ENCODE data around the gene TMEM63C. TPM values are rescaled to one million over a fixed set of nuclear protein-coding genes. Genes with fewer than 3 reads are reported as not detected.

TMEM63C gene
- total RNA-seq, 1 donor from 2014 or later = 27.0 TPM

DNA sequence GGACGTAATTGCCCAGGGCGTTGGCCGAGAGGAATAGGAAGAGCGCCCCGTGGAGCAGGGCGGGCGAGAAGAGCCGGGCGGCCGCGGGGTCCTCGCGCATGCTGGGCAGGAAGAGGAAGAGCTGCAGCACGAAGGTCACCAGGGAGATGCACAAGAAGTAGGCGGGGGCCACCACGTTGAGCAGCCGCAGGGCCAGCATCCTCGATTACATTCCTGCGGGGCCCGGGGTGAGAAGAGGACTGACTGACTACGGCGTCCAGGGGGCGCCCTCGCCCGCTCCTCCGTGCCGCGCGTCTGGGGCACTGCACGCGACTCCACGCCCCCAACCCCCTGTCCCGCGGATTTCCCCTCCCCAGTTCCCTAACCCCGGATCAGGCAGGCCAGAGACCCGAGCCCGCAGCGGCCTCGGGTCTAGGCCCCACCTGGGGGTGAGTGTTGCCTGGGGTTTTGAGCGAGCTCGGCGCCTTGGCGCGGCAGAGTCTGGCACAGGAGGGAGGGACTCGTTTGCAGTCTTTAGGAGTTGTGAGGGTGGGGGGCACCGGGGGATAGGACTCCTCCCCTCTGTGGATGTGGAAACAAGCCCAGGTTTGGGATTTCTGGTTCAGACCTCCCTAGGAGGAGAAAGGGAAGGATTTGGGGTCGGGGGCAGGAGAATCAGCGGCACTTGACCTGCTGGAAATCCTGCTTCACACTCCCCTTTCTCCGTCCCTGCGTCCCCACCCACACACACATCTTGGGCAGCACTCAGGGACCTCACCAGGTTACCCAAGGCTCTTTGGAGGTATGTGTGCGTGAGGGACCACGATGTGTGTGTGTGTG is 41.8 kb upstream of the TMEM63C start:
- Histone ChIP-seq H3K27me3 (peaks cover 4% of the 10 kb centered on the region), H3K4me3 (peak overlapping the region in 1 of 2 donors; percentile 26), H3K9me3 (no peaks in the 10 kb centered on the region), H3K36me3 (no peaks in the 10 kb centered on the region), H3K4me1 (peaks cover 28% of the 10 kb centered on the region), H3K27ac (no peak overlapping the region)
- no peak for DNase-seq (ENCODE audit: extremely low spot score in 2 of 2)
- TF ChIP-seq POLR2AphosphoS5 (IDR thresholded peaks at IDR 0.05; ENCODE audit: insufficient read depth in 1 of 2, low read depth in 1 of 2) = no peak
- TF ChIP-seq POLR2A (IDR thresholded peaks at IDR 0.05) = no peak
- TF ChIP-seq, protein P1, sequence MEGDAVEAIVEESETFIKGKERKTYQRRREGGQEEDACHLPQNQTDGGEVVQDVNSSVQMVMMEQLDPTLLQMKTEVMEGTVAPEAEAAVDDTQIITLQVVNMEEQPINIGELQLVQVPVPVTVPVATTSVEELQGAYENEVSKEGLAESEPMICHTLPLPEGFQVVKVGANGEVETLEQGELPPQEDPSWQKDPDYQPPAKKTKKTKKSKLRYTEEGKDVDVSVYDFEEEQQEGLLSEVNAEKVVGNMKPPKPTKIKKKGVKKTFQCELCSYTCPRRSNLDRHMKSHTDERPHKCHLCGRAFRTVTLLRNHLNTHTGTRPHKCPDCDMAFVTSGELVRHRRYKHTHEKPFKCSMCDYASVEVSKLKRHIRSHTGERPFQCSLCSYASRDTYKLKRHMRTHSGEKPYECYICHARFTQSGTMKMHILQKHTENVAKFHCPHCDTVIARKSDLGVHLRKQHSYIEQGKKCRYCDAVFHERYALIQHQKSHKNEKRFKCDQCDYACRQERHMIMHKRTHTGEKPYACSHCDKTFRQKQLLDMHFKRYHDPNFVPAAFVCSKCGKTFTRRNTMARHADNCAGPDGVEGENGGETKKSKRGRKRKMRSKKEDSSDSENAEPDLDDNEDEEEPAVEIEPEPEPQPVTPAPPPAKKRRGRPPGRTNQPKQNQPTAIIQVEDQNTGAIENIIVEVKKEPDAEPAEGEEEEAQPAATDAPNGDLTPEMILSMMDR (IDR thresholded peaks at IDR 0.05) = no peak
- intact Hi-C loops (cut with DNase I) = no loop called here

DNA sequence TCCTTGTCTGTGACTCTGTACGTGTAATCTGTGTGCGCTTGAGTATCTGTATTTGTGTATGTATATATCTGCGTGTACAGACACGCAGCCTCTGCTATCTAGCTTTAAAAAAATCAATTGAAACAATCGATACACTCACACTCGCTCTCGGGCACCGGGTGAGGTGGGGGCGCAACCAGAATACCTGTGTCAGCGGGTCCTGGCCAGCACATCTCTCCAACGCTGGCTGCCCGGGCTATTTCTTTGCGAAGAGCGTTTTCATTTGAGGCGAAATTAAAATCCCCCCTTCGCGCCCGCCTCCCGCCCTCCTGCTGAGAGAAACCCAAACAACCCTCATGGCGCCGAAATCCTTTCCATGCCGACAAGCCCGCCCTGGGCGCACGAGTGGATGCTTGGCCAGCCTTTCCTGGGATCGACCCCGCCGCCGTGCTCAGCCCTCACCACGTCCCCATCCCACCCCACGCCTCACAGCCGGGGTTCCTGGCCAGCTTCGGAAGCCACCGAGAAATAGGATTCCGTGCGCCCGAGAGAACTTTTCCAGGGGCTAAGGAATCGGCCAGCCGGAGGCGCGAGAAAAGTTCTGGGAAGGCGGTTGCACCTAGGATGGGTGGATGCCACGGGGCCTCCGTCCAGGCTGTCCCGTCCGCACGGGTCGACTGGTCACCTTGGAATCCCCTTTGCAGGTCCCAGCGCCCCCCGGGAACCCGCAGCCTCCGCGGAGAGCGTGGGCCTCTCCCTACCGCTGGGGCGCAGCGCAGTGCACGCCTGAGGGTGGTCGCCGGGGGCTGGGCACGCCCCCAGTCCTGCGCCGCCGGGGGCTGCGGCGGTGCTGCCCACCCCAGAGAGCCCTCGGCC is 41.0 kb upstream of the TMEM63C start:
- no peaks in the 10 kb centered on the region for H3K36me3 ChIP-seq
- peak overlapping the region; percentile 26 to 33 for H3K4me3 ChIP-seq
- no peak overlapping the region for H3K27ac ChIP-seq
- no peaks in the 10 kb centered on the region for H3K9me3 ChIP-seq
- peaks cover 28% of the 10 kb centered on the region for H3K4me1 ChIP-seq
- no peak for DNase-seq (ENCODE audit: extremely low spot score in 2 of 2)
- TF ChIP-seq POLR2AphosphoS5 (IDR thresholded peaks at IDR 0.05; ENCODE audit: insufficient read depth in 1 of 2, low read depth in 1 of 2) (no peak), POLR2A (IDR thresholded peaks at IDR 0.05) (no peak)
- TF ChIP-seq, protein P1 (IDR thresholded peaks at IDR 0.05) = no peak
- peaks cover 4% of the 10 kb centered on the region for H3K27me3 ChIP-seq
- intact Hi-C loops (cut with DNase I) = no loop called here

DNA sequence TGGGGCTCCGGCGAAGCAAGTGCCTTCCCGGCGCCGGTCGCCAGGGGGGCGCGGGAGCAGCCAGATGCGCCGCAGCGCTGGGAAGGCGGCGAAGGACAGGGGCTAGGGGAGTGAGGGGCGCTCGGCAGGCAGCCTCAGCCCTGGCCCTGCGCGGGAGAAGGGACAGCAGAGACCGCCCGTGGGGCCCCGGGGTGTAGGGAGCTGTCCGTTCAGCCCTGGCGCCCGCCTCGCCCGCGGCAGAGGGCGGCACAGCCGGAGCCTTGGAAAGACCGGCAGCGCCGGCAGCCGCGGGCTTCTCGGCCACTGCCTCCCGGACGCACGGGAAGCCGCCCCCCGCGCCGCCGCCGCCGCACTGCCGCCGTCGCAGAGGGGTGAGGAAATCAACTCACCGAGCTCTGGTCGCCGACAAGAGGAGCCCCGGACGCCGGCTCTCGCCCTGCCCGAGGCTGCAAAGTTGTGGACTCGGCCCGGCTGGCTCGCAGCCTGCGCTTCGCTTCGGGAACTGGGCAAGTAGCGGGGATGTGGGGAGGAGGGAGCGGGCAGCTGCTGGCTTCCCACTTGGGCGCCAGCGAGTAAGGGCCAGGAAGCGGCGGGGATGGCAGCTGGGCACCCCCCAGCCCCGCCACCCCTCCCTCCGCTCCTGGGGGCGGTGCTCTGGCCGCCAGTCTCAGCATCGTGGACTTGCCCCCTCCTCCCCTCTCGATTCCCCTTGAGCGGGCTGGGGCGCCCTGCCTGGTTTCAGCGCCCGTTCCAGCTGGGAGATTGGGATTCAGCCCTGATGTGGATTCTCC is 40.2 kb upstream of the TMEM63C start, which contains the start of gene ZDHHC22:
TSS of gene ZDHHC22 (minus strand) at position 578 of the 791 bp plus-strand sequence. CDS start 2,053 bp downstream, outside the sequence.
- Histone ChIP-seq H3K4me3 (peak within 1 kb of the TSS; percentile 26 to 33), H3K4me1 (peaks cover 28% of the 10 kb centered on the region), H3K9me3 (no peaks in the 10 kb centered on the region), H3K27ac (no peak within 1 kb of the TSS), H3K36me3 (no peaks in the 10 kb centered on the region), H3K27me3 (peaks cover 4% of the 10 kb centered on the region)
- intact Hi-C loops (cut with DNase I) = no loop called here
- DNase-seq (ENCODE audit: extremely low spot score in 2 of 2) = no peak
- TF ChIP-seq, protein P1 (IDR thresholded peaks at IDR 0.05) = no peak
- TF ChIP-seq POLR2A (IDR thresholded peaks at IDR 0.05) (no peak), POLR2AphosphoS5 (IDR thresholded peaks at IDR 0.05; ENCODE audit: insufficient read depth in 1 of 2, low read depth in 1 of 2) (no peak)

DNA sequence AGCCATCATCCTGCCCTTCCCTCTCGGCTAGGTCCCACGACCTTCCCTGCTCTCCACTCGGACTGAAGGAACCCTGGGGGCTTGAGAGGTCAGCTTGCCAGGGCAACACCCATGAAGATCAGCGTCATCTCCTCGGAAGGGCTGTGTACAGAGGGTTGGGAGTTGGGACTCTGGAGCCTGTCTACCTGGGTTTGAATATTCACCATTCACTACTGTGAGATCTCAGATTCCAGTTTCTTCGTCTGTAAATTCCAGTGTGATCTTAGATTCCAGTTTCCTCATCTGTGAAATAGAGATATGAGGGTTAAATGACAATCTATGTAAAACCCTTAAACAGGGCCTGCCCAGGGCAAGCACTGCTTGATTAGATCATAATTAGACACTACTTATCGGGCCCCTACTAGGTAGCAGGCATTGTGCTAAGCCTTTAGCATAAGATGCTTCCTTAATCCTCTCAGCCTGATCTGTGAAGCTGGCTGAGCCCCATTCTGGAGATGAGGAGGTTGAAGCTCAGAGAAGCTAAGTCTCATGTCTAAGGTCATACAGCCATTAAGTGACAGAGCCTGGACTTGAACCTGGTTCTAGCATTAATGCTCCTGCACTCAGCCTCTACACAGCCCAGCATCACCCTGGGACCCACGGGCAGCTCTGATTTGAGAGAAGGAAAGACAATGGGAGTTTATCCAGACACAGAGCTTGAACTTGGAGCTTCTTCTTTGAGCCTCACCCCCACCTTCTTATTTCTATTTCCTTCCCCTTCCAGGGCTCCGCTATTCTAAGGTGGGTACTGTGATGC is 39.4 kb upstream of the TMEM63C start:
- Histone ChIP-seq H3K36me3 (no peaks in the 10 kb centered on the region), H3K4me3 (no peak overlapping the region), H3K9me3 (no peaks in the 10 kb centered on the region), H3K4me1 (peaks cover 28% of the 10 kb centered on the region), H3K27ac (no peak overlapping the region), H3K27me3 (peaks cover 4% of the 10 kb centered on the region)
- TF ChIP-seq, protein P1 (IDR thresholded peaks at IDR 0.05) = no peak
- TF ChIP-seq POLR2A (IDR thresholded peaks at IDR 0.05) (no peak), POLR2AphosphoS5 (IDR thresholded peaks at IDR 0.05; ENCODE audit: insufficient read depth in 1 of 2, low read depth in 1 of 2) (no peak)
- DNase-seq (ENCODE audit: extremely low spot score in 2 of 2) = no peak
- intact Hi-C loops (cut with DNase I) = no loop called here
